H1 (cell line): ENCODE results near the gene SPTBN1. TPM values are rescaled to one million over a fixed set of nuclear protein-coding genes. Genes with fewer than 3 reads are reported as not detected.

ENCODE experiments used
- CTCF ChIA-PET: fragments of 300-600 bp; sonication (Branson Sonifier 250); formaldehyde crosslinking; loops from one replicate; lab custom pipeline; 2021; ENCODE audit not compliant: partially characterized antibody; lab: Charles Lee
- POLR2A ChIA-PET: fragments of 300-600 bp; sonication (Branson Sonifier 250); formaldehyde crosslinking; loops from one replicate; lab custom pipeline; 2021; ENCODE audit warnings: inconsistent platforms; ENCODE audit not compliant: partially characterized antibody; lab: Charles Lee
- DNase-seq, 2 experiments: peaks; one replicate each; pipeline versions ENCODE4 v3.0.0 to v3.0.0-alpha.2; 2010 to 2022; ENCODE audit warnings: low spot score in 2 of 2, low read depth in 1 of 2, mixed read lengths in 1 of 2
- FAIRE-seq: peaks from 2 replicates; lab custom pipeline; 2011; peaks lifted over from hg19 to GRCh38; lab: Jason Lieb, UNC
- H2AFZ ChIP-seq: 2 replicates; pipeline ENCODE4 v1.8.1; 2012; ENCODE audit warnings: low read length, inconsistent platforms
- H2AK5ac ChIP-seq: 2 replicates; pipeline ENCODE4 v1.6.1; 2013; ENCODE audit warnings: low read depth, low read length
- H2BK120ac ChIP-seq: replicated peaks from 2 replicates; pipeline ENCODE3; 2013; ENCODE audit warnings: low read depth, low read length, inconsistent platforms
- H2BK12ac ChIP-seq: 2 replicates; pipeline ENCODE4 v1.6.1; 2013; ENCODE audit warnings: low read depth, low read length
- H2BK15ac ChIP-seq: 2 replicates; pipeline ENCODE4 v1.6.1; 2013; ENCODE audit warnings: low read length
- H2BK20ac ChIP-seq: 2 replicates; pipeline ENCODE4 v1.6.1; 2013; ENCODE audit warnings: low read length
- H2BK5ac ChIP-seq: 2 replicates; pipeline ENCODE4 v1.6.1; 2013; ENCODE audit warnings: low read depth, low read length
- H3K14ac ChIP-seq: 2 replicates; pipeline ENCODE4 v1.6.1; 2013; ENCODE audit warnings: inconsistent platforms; ENCODE audit not compliant: insufficient read length
- H3K18ac ChIP-seq: 2 replicates; pipeline ENCODE4 v1.6.1; 2013; ENCODE audit warnings: low read length; ENCODE audit errors: extremely low read depth
- H3K23ac ChIP-seq: 2 replicates; pipeline ENCODE4 v1.6.1; 2013; ENCODE audit warnings: inconsistent platforms; ENCODE audit not compliant: insufficient read length
- H3K23me2 ChIP-seq: 2 replicates; pipeline ENCODE4 v1.6.1; 2013; ENCODE audit warnings: low read depth, low read length
- H3K27ac ChIP-seq: 2 replicates; pipeline ENCODE4 v1.6.1; 2011; ENCODE audit warnings: low read depth, low read length, inconsistent platforms
- H3K27me3 ChIP-seq, 4 experiments: replicated peaks in 1 of 4; 1 replicate in 1 of 4; 2 replicates in 3 of 4; pipeline versions ENCODE4 v1.6.1 to v1.8.1; 2011 to 2013; ENCODE audit warnings: low read length in 3 of 4, mild to moderate bottlenecking in 3 of 4, inconsistent platforms in 2 of 4, mixed read lengths in 2 of 4, moderate library complexity in 1 of 4; ENCODE audit not compliant: control insufficient read depth in 3 of 4, insufficient read depth in 3 of 4; ENCODE audit errors: extremely low read depth in 1 of 4
- H3K36me3 ChIP-seq, 4 experiments: 2 replicates each; pipeline versions ENCODE4 v1.6.1 to v1.8.1; 2011 to 2013; ENCODE audit warnings: mild to moderate bottlenecking in 4 of 4, low read length in 3 of 4, moderate library complexity in 2 of 4, control low read depth in 1 of 4, inconsistent platforms in 1 of 4; ENCODE audit not compliant: insufficient read depth in 4 of 4, control insufficient read depth in 2 of 4
- H3K4ac ChIP-seq: replicated peaks from 2 replicates; pipeline ENCODE3; 2013; ENCODE audit warnings: low read length, low read depth, mixed read lengths, inconsistent platforms; ENCODE audit not compliant: insufficient read length
- H3K4me1 ChIP-seq, 4 experiments: replicated peaks in 1 of 4; 1 replicate in 1 of 4; 2 replicates in 3 of 4; pipeline versions ENCODE4 v1.6.1 to v1.8.1; 2011 to 2013; ENCODE audit warnings: low read length in 3 of 4, inconsistent platforms in 2 of 4, mixed read lengths in 1 of 4; ENCODE audit not compliant: insufficient read depth in 4 of 4, control insufficient read depth in 3 of 4
- H3K4me2 ChIP-seq, 2 experiments: 2 replicates each; pipeline versions ENCODE4 v1.6.1 to v1.8.1; 2011 to 2013; ENCODE audit warnings: low read depth in 2 of 2, low read length in 2 of 2, control low read depth in 1 of 2, inconsistent platforms in 1 of 2, mild to moderate bottlenecking in 1 of 2; ENCODE audit not compliant: insufficient read depth in 1 of 2
- H3K4me3 ChIP-seq, 4 experiments: fragments of 200-600, 300-600 bp in 1 of 4; sonication (generic), shearing (Covaris generic), sonication (Bioruptor Twin) in 1 of 4; 2 replicates each; pipeline versions ENCODE4 v1.5.1 to v1.8.1; 2011 to 2016; ENCODE audit warnings: low read length in 4 of 4, low read depth in 3 of 4, control low read depth in 2 of 4, inconsistent platforms in 2 of 4, mild to moderate bottlenecking in 2 of 4, mixed read lengths in 1 of 4, moderate library complexity in 1 of 4; ENCODE audit not compliant: insufficient read depth in 2 of 4; ENCODE audit errors: extremely low read depth in 1 of 4
- H3K56ac ChIP-seq: replicated peaks from 2 replicates; pipeline ENCODE3; 2013; ENCODE audit warnings: low read depth, mild to moderate bottlenecking, mixed read lengths, low read length, inconsistent platforms; ENCODE audit not compliant: insufficient read length
- H3K79me1 ChIP-seq: 2 replicates; pipeline ENCODE4 v1.6.1; 2013; ENCODE audit warnings: low read depth, low read length, control low read depth
- H3K79me2 ChIP-seq, 2 experiments: 2 replicates each; pipeline versions ENCODE4 v1.6.1 to v1.8.1; 2012 to 2013; ENCODE audit warnings: low read length in 2 of 2, mild to moderate bottlenecking in 2 of 2, inconsistent platforms in 1 of 2; ENCODE audit not compliant: insufficient read depth in 2 of 2, control insufficient read depth in 1 of 2
- H3K9ac ChIP-seq, 4 experiments: replicated peaks in 1 of 4; 1 replicate in 1 of 4; 2 replicates in 3 of 4; pipeline versions ENCODE4 v1.6.1 to v1.8.1; 2011 to 2013; ENCODE audit warnings: low read depth in 3 of 4, low read length in 3 of 4, control low read depth in 2 of 4, mild to moderate bottlenecking in 2 of 4, moderate library complexity in 2 of 4, inconsistent platforms in 1 of 4; ENCODE audit errors: extremely low read depth in 1 of 4
- H3K9me3 ChIP-seq, 2 experiments: 2 replicates each; pipeline versions ENCODE4 v1.6.1 to v1.8.1; 2012 to 2013; ENCODE audit warnings: mild to moderate bottlenecking in 2 of 2, moderate library complexity in 2 of 2, control low read depth in 1 of 2, inconsistent platforms in 1 of 2, low read depth in 1 of 2, low read length in 1 of 2, mixed read lengths in 1 of 2; ENCODE audit not compliant: insufficient read depth in 2 of 2
- H4K20me1 ChIP-seq, 2 experiments: replicated peaks in 1 of 2; 2 replicates each; pipeline versions ENCODE3 to v1.8.1; 2011 to 2013; ENCODE audit warnings: inconsistent platforms in 2 of 2, low read length in 2 of 2, mild to moderate bottlenecking in 1 of 2; ENCODE audit not compliant: insufficient read depth in 2 of 2, control insufficient read depth in 1 of 2
- H4K5ac ChIP-seq: 2 replicates; pipeline ENCODE4 v1.6.1; 2013; ENCODE audit warnings: low read length, low read depth, mixed read lengths, inconsistent platforms; ENCODE audit not compliant: insufficient read length
- H4K8ac ChIP-seq: 2 replicates; pipeline ENCODE4 v1.8.0; 2013; ENCODE audit warnings: mild to moderate bottlenecking, moderate library complexity, low read length, inconsistent platforms; ENCODE audit not compliant: insufficient read depth; ENCODE audit errors: extremely low read depth
- H4K91ac ChIP-seq: replicated peaks from 2 replicates; pipeline ENCODE3; 2013; ENCODE audit warnings: low read length, mixed read lengths, inconsistent platforms; ENCODE audit not compliant: insufficient read length
- BRCA1 ChIP-seq: IDR thresholded peaks from 2 replicates; pipeline ENCODE4 v1.6.1; 2012; ENCODE audit warnings: low read depth, low read length, improper control_type of control experiment
- CHD2 ChIP-seq: IDR thresholded peaks from 2 replicates; pipeline ENCODE4 v1.6.1; 2012; ENCODE audit warnings: low read length, improper control_type of control experiment
- FOSL1 ChIP-seq: IDR thresholded peaks from 2 replicates; pipeline ENCODE4 v1.6.1; 2011; ENCODE audit warnings: mild to moderate bottlenecking, low read depth, low read length, moderate library complexity; ENCODE audit not compliant: insufficient read depth
- JUND ChIP-seq: IDR thresholded peaks from 2 replicates; pipeline ENCODE4 v1.6.1; 2011; ENCODE audit warnings: mild to moderate bottlenecking, improper control_type of control experiment, low read length
- KDM1A ChIP-seq: fragments of 200-600, 300-600 bp; sonication (generic); IDR thresholded peaks from 2 replicates; pipeline ENCODE4 v1.7.1; 2016; ENCODE audit warnings: mild to moderate bottlenecking, low read length, borderline replicate concordance
- KDM5A ChIP-seq: fragments of 200-600 bp; IDR thresholded peaks from 2 replicates; pipeline ENCODE4 v1.7.1; 2012; ENCODE audit warnings: mild to moderate bottlenecking, low read length, inconsistent platforms, mixed read lengths
- MAFK ChIP-seq: IDR thresholded peaks from 2 replicates; pipeline ENCODE4 v1.6.1; 2012; ENCODE audit warnings: low read depth, mild to moderate bottlenecking, improper control_type of control experiment, low read length
- POLR2AphosphoS5 ChIP-seq: IDR thresholded peaks from 2 replicates; pipeline ENCODE4 v1.6.1; 2011; ENCODE audit warnings: low read depth, low read length
- RAD21 ChIP-seq, 2 experiments: IDR thresholded peaks in 1 of 2; conservative IDR thresholded peaks in 1 of 2; 2 replicates each; pipeline ENCODE4 v1.6.1; 2011; ENCODE audit warnings: low read depth in 2 of 2, low read length in 2 of 2, improper control_type of control experiment in 1 of 2, inconsistent platforms in 1 of 2, mild to moderate bottlenecking in 1 of 2, moderate library complexity in 1 of 2
- RXRA ChIP-seq: IDR thresholded peaks from 2 replicates; pipeline ENCODE4 v1.6.1; 2011; ENCODE audit warnings: low read depth, mild to moderate bottlenecking, low read length, moderate library complexity; ENCODE audit not compliant: insufficient read depth
- TCF12 ChIP-seq: IDR thresholded peaks from 2 replicates; pipeline ENCODE4 v1.6.1; 2011; ENCODE audit warnings: low read depth, mild to moderate bottlenecking, low read length
- USF2 ChIP-seq: IDR thresholded peaks from 2 replicates; pipeline ENCODE4 v1.6.1; 2011; ENCODE audit warnings: low read length, improper control_type of control experiment
- YY1 ChIP-seq: IDR thresholded peaks from 2 replicates; pipeline ENCODE4 v1.6.1; 2011; ENCODE audit warnings: low read depth, mild to moderate bottlenecking, low read length
- WGBS, 2 experiments: shearing (Covaris generic) in 1 of 2; methylation state at CpG; one replicate each; pipeline versions ENCODE4 v1.1.6 to v1.1.7; 2013 to 2015; ENCODE audit warnings: low lambda C conversion rate in 2 of 2, mixed read lengths in 2 of 2, inconsistent platforms in 1 of 2, low coverage in 1 of 2, missing lambda C conversion rate in 1 of 2; ENCODE audit not compliant: insufficient replicate concordance in 2 of 2, insufficient coverage in 1 of 2, insufficient read length in 1 of 2; ENCODE audit errors: extremely low coverage in 1 of 2, missing lambda C conversion rate in 1 of 2; 5-methylcytosine and 5-hydroxymethylcytosine counted together
- polyA plus RNA-seq, 7 experiments: library from polyadenylated mRNA; depleted of rRNA in 3 of 7; stranded (reverse) in 5 of 7; unstranded in 2 of 7; fragments of >200 nt in 5 of 7; fragments of 200-250 nt in 2 of 7; gene quantifications; 1 replicate in 5 of 7; 2 replicates in 1 of 7; 4 replicates in 1 of 7; pipeline versions ENCODE4 v1.2.1 to v1.2.3, GENCODE V29; 2011 to 2013; ENCODE audit warnings: missing spikeins in 2 of 7, mixed read lengths in 2 of 7
- total RNA-seq: library from RNA; stranded (reverse); fragmentation: NEBNext Ultra II Directional; extraction: Animal tissue kit (Norgen Biotek cat#: 25700); gene quantifications from 2 replicates; pipeline ENCODE4 v1.2.1, GENCODE V29; 2021

SPTBN1 gene
- total and polyA plus RNA-seq, 2 of the 8 experiments (the other 6 are each of a cell fraction or from before 2014, with no cell fraction given), result 31.8 to 180 TPM

- Histone ChIP-seq H3K27me3 (no peaks in the 10 kb centered on the region), H4K5ac (no peak overlapping the region), H3K4me3 (no peak overlapping the region), H2AFZ (no peak overlapping the region), H3K79me2 (no peaks in the 10 kb centered on the region), H3K14ac (no peak overlapping the region), H3K9me3 (no peaks in the 10 kb centered on the region), H3K27ac (no peak overlapping the region), H3K36me3 (peaks cover 48 to 97% (median 75%) of the 10 kb centered on the region in 4 experiments), H2BK12ac (no peak overlapping the region), H3K4ac (no peak overlapping the region), H3K23me2 (no peaks in the 10 kb centered on the region), H3K23ac (no peak overlapping the region), H3K4me2 (no peak overlapping the region), H4K91ac (no peak overlapping the region), H3K4me1 (no peaks in the 10 kb centered on the region), H4K20me1 (peaks cover 3 to 4% of the 10 kb centered on the region in 2 experiments), H3K79me1 (no peaks in the 10 kb centered on the region; the same call in 1 of the 2 replicates), H3K18ac (no peak overlapping the region), H3K9ac (no peak overlapping the region), H2AK5ac (no peak overlapping the region), H2BK20ac (no peak overlapping the region), H2BK120ac (no peak overlapping the region), H2BK15ac (no peak overlapping the region), H3K56ac (no peak overlapping the region), H2BK5ac (no peak overlapping the region), H4K8ac (no peak overlapping the region)
- ChIA-PET CTCF (interaction anchor here (1.1 to 5.5 kb wide), 3 partner anchors 15 to 53 kb away, joined by 3 to 47 read pairs (median 6); no protein-coding TSS in a partner anchor), POLR2A (no interaction called here)
- DNase-seq, result no peak
- 87% methylated on average over 5 of the region's 5 CpGs; no CpG with 5 or more reads in 1 of the 2 experiments for WGBS, 2 experiments
- FAIRE-seq, result no peak
- no peak for TF ChIP-seq MAFK
- no peak for TF ChIP-seq RAD21 (IDR thresholded peaks at IDR 0.05 in 1 of 2, conservative IDR thresholded peaks at IDR 0.05 in 1 of 2; ENCODE audit: low read depth in 2 of 2, low read length in 2 of 2)
- no peak for TF ChIP-seq RXRA
- TF ChIP-seq USF2, result no peak
- no peak for TF ChIP-seq POLR2AphosphoS5
- TF ChIP-seq FOSL1, result no peak
- TF ChIP-seq CHD2, result no peak
- no peak for TF ChIP-seq KDM1A
- no peak for TF ChIP-seq YY1
- TF ChIP-seq BRCA1, result no peak
- TF ChIP-seq TCF12, result no peak
- no peak for TF ChIP-seq KDM5A
- TF ChIP-seq JUND, result no peak
Observed at GRCh38 chr2:54651291-54651690, 195.2 kb downstream of the SPTBN1 start.
